ENCODE results near the gene SLC4A1. TPM values are rescaled to one million over a fixed set of nuclear protein-coding genes. Genes with fewer than 3 reads are reported as not detected.

SLC4A1 gene
- total RNA-seq, 6 experiments from 2014 or later: 0.06 to 31.8 (median 1.2) TPM

DNA sequence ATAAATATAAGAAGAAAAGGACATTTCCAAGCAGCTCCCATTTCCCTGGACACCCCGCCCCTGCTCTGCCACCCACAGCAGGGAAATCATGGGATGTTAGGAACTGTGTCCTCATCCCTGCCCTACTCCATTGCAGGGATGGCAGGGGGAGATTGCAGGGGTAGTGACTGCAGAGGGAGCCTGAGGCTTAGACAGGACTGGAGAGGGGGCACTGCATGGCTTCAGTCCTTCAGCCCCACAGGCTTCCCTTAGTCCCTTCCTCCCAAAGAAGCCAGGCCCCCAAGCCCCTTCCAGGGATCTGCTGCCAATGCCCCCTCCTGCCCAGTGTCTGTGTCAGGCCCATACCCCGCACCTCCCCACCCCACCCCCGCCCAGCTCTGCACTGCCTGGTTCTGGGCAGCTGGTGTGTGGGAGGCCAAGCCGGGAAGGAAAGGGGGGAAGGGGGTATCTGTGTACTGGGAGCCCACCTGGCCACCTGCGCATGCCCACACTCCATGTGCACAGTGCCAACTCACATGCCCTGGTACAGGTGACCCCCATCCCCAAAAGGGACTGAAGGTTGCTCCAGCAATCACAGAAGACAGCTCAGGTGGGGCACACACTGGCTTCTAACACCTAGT is 43.7 kb upstream of the SLC4A1 start:
- WGBS (ENCODE audit: insufficient coverage, low coverage, low lambda C conversion rate, missing lambda C conversion rate): 83% methylated on average over 1 of the region's 5 CpGs
- no peak for TF ChIP-seq CTCF (IDR thresholded peaks at IDR 0.05)
- Histone ChIP-seq H3K9me3 (no peaks in the 10 kb centered on the region), H3K4me1 (peaks cover 0 to 12% (median 5%) of the 10 kb centered on the region in 4 donors), H3K4me3 (no peak overlapping the region), H3K36me3 (no peaks in the 10 kb centered on the region), H3K27me3 (no peaks in the 10 kb centered on the region), H3K27ac (no peak overlapping the region)
- ATAC-seq (no peak), DNase-seq (no peak)
- intact Hi-C loops (cut with DNase I): no loop called here

GRCh38 chr17:44310609-44311376 is 42.9 kb upstream of the SLC4A1 start:
- H3K9me3 ChIP-seq: no peaks in the 10 kb centered on the region
- H3K4me1 ChIP-seq: peaks cover 0 to 12% (median 5%) of the 10 kb centered on the region in 4 donors
- WGBS (ENCODE audit: insufficient coverage, low coverage, low lambda C conversion rate, missing lambda C conversion rate): 76% methylated on average over 5 of the region's 10 CpGs
- H3K27me3 ChIP-seq: peaks cover 0 to 7% of the 10 kb centered on the region in 2 donors
- H3K4me3 ChIP-seq: no peak overlapping the region
- intact Hi-C loops (cut with DNase I): no loop called here
- H3K36me3 ChIP-seq: no peaks in the 10 kb centered on the region
- DNase-seq: no peak
- no peak for ATAC-seq
- H3K27ac ChIP-seq: no peak overlapping the region
- no peak for TF ChIP-seq POLR2A (IDR thresholded peaks at IDR 0.05)
- no peak for TF ChIP-seq CTCF (IDR thresholded peaks at IDR 0.05)

DNA sequence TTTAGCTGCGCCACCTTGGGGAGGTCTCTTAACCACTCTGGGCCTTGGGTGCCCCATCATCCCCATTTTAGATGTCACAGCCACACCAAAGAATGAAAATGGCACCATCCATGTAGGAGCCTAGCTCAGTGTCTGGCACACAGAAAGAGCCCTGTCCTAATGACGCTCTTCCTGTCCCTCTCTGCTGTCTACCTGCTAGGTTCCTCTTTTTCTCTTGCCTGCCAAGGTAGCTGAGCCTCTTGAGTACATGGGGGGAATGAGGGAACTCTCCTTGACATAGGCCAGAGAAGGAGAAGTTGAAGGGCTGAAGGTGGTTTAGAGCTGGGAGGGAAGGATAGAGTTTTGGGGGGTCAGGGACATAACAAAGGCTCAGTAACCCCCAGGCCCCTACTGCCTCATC is 42.3 kb upstream of the SLC4A1 start:
- H3K27me3 ChIP-seq: peaks cover 0 to 7% of the 10 kb centered on the region in 2 donors
- DNase-seq (no peak), ATAC-seq (no peak)
- no peaks in the 10 kb centered on the region for H3K36me3 ChIP-seq
- H3K4me1 ChIP-seq: peaks cover 0 to 12% (median 5%) of the 10 kb centered on the region in 4 donors
- intact Hi-C loops (cut with DNase I): no loop called here
- no peak for TF ChIP-seq POLR2A (IDR thresholded peaks at IDR 0.05)
- no peak for TF ChIP-seq CTCF (IDR thresholded peaks at IDR 0.05)
- no peak overlapping the region for H3K4me3 ChIP-seq
- no peaks in the 10 kb centered on the region for H3K9me3 ChIP-seq
- no peak overlapping the region for H3K27ac ChIP-seq
- WGBS (ENCODE audit: insufficient coverage, low coverage, low lambda C conversion rate, missing lambda C conversion rate): 100% methylated on average over 1 of the region's 2 CpGs

DNA sequence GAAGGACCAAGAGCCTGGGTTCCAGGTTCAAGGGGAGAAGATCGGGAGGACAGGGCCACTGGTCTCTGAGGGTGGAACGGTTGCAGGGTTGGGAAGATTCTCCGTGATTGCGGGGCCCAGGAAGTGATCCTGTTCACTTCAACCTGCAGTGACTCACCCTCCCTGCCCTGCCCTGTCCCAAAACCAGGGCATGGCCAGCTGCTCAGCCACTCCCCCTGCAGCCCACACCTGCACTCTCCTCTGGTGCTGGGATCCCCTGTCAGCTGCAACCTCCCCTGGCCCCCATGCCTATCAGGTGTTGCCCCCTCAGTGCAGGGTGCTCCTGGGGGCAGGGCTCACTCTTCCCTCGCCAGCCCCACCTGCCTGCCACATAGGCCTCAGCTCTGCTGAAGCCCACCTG is 41.5 kb upstream of the SLC4A1 start:
- Histone ChIP-seq H3K27ac (no peak overlapping the region), H3K27me3 (peaks cover 0 to 7% of the 10 kb centered on the region in 2 donors), H3K9me3 (no peaks in the 10 kb centered on the region), H3K4me1 (peaks cover 0 to 12% (median 5%) of the 10 kb centered on the region in 4 donors), H3K4me3 (no peak overlapping the region), H3K36me3 (no peaks in the 10 kb centered on the region)
- no CpG with 5 or more reads among the region's 5 CpGs for WGBS (ENCODE audit: insufficient coverage, low coverage, low lambda C conversion rate, missing lambda C conversion rate)
- ATAC-seq (no peak), DNase-seq (no peak)
- no peak for TF ChIP-seq CTCF (IDR thresholded peaks at IDR 0.05)
- TF ChIP-seq POLR2A (IDR thresholded peaks at IDR 0.05): no peak
- intact Hi-C loops (cut with DNase I): no loop called here

All from right lobe of liver (tissue), 6 donors.